Measurements from ENCODE around the gene GFRA1. TPM values are rescaled to one million over a fixed set of nuclear protein-coding genes. Genes with fewer than 3 reads are reported as not detected.

The GFRA1 gene
- total RNA-seq, 1 donor from 2014 or later: not detected

- H3K27me3 Mint-ChIP-seq (ENCODE audit: insufficient read depth): no peaks in the 10 kb centered on the region
Measured at GRCh38 chr10:116246263-116246662, 26.7 kb downstream of the GFRA1 start.

GRCh38 chr10:116245156-116245555, 27.9 kb downstream of the GFRA1 start:
- Mint-ChIP-seq H3K9me3 (no peaks in the 10 kb centered on the region), H3K4me3 (no peak overlapping the region), H3K4me1 (ENCODE audit: low read depth) (no peaks in the 10 kb centered on the region), H3K27ac (no peak overlapping the region), H3K27me3 (ENCODE audit: insufficient read depth) (no peaks in the 10 kb centered on the region), H3K36me3 (ENCODE audit: low read depth) (no peaks in the 10 kb centered on the region)
- no peak for DNase-seq (ENCODE audit: low spot score)
- intact Hi-C loops (cut with micrococcal nuclease): no loop called here

More at GRCh38 chr10:116246263-116246662, 26.7 kb downstream of the GFRA1 start:
- no peak overlapping the region for H3K4me3 Mint-ChIP-seq
- intact Hi-C loops (cut with micrococcal nuclease): no loop called here
- no peaks in the 10 kb centered on the region for H3K36me3 Mint-ChIP-seq (ENCODE audit: low read depth)
- H3K27ac Mint-ChIP-seq: no peak overlapping the region
- H3K4me1 Mint-ChIP-seq (ENCODE audit: low read depth): no peaks in the 10 kb centered on the region
- no peak for DNase-seq (ENCODE audit: low spot score)
- no peaks in the 10 kb centered on the region for H3K9me3 Mint-ChIP-seq

- no peak for DNase-seq (ENCODE audit: low spot score)
- H3K36me3 Mint-ChIP-seq (ENCODE audit: low read depth): no peaks in the 10 kb centered on the region
- intact Hi-C loops (cut with micrococcal nuclease): no loop called here
- H3K27me3 Mint-ChIP-seq (ENCODE audit: insufficient read depth): no peaks in the 10 kb centered on the region
- H3K4me3 Mint-ChIP-seq: no peak overlapping the region
- H3K9me3 Mint-ChIP-seq: no peaks in the 10 kb centered on the region
- no peak overlapping the region for H3K27ac Mint-ChIP-seq
- no peaks in the 10 kb centered on the region for H3K4me1 Mint-ChIP-seq (ENCODE audit: low read depth)
Measured at GRCh38 chr10:116241642-116242410, 31.2 kb downstream of the GFRA1 start.

- intact Hi-C loops (cut with micrococcal nuclease): no loop called here
- Mint-ChIP-seq H3K4me3 (no peak overlapping the region), H3K4me1 (ENCODE audit: low read depth) (no peaks in the 10 kb centered on the region), H3K27ac (no peak overlapping the region), H3K36me3 (ENCODE audit: low read depth) (no peaks in the 10 kb centered on the region), H3K27me3 (ENCODE audit: insufficient read depth) (no peaks in the 10 kb centered on the region), H3K9me3 (no peaks in the 10 kb centered on the region)
- DNase-seq (ENCODE audit: low spot score): no peak
Measured at GRCh38 chr10:116241085-116241484, 31.9 kb downstream of the GFRA1 start.

GRCh38 chr10:116240157-116240950, 32.7 kb downstream of the GFRA1 start:
- no peak for DNase-seq (ENCODE audit: low spot score)
- Mint-ChIP-seq H3K36me3 (ENCODE audit: low read depth) (no peaks in the 10 kb centered on the region), H3K4me1 (ENCODE audit: low read depth) (no peaks in the 10 kb centered on the region), H3K4me3 (no peak overlapping the region), H3K27ac (no peak overlapping the region), H3K27me3 (ENCODE audit: insufficient read depth) (no peaks in the 10 kb centered on the region), H3K9me3 (no peaks in the 10 kb centered on the region)
- intact Hi-C loops (cut with micrococcal nuclease): no loop called here

GRCh38 chr10:116239229-116239628, 33.8 kb downstream of the GFRA1 start:
- Mint-ChIP-seq H3K4me1 (ENCODE audit: low read depth) (no peaks in the 10 kb centered on the region), H3K27me3 (ENCODE audit: insufficient read depth) (no peaks in the 10 kb centered on the region), H3K9me3 (no peaks in the 10 kb centered on the region), H3K4me3 (no peak overlapping the region), H3K27ac (no peak overlapping the region), H3K36me3 (ENCODE audit: low read depth) (no peaks in the 10 kb centered on the region)
- DNase-seq (ENCODE audit: low spot score): no peak
- intact Hi-C loops (cut with micrococcal nuclease): no loop called here

GRCh38 chr10:116237970-116238369, 35.0 kb downstream of the GFRA1 start:
- intact Hi-C loops (cut with micrococcal nuclease): no loop called here
- no peaks in the 10 kb centered on the region for H3K27me3 Mint-ChIP-seq (ENCODE audit: insufficient read depth)
- no peaks in the 10 kb centered on the region for H3K9me3 Mint-ChIP-seq
- no peak overlapping the region for H3K4me3 Mint-ChIP-seq
- H3K27ac Mint-ChIP-seq: no peak overlapping the region
- no peaks in the 10 kb centered on the region for H3K36me3 Mint-ChIP-seq (ENCODE audit: low read depth)
- no peaks in the 10 kb centered on the region for H3K4me1 Mint-ChIP-seq (ENCODE audit: low read depth)
- no peak for DNase-seq (ENCODE audit: low spot score)

GRCh38 chr10:116237260-116237659, 35.7 kb downstream of the GFRA1 start:
- Mint-ChIP-seq H3K9me3 (no peaks in the 10 kb centered on the region), H3K36me3 (ENCODE audit: low read depth) (no peaks in the 10 kb centered on the region), H3K27me3 (ENCODE audit: insufficient read depth) (no peaks in the 10 kb centered on the region), H3K4me3 (no peak overlapping the region), H3K4me1 (ENCODE audit: low read depth) (no peaks in the 10 kb centered on the region), H3K27ac (no peak overlapping the region)
- intact Hi-C loops (cut with micrococcal nuclease): no loop called here
- no peak for DNase-seq (ENCODE audit: low spot score)

GRCh38 chr10:116233230-116233629, 39.8 kb downstream of the GFRA1 start:
- Mint-ChIP-seq H3K27me3 (ENCODE audit: insufficient read depth) (no peaks in the 10 kb centered on the region), H3K36me3 (ENCODE audit: low read depth) (no peaks in the 10 kb centered on the region), H3K4me1 (ENCODE audit: low read depth) (no peaks in the 10 kb centered on the region), H3K4me3 (no peak overlapping the region), H3K27ac (no peak overlapping the region), H3K9me3 (no peaks in the 10 kb centered on the region)
- intact Hi-C loops (cut with micrococcal nuclease): no loop called here
- no peak for DNase-seq (ENCODE audit: low spot score)

- no peak for DNase-seq (ENCODE audit: low spot score)
- H3K4me1 Mint-ChIP-seq (ENCODE audit: low read depth): no peaks in the 10 kb centered on the region
- H3K36me3 Mint-ChIP-seq (ENCODE audit: low read depth): no peaks in the 10 kb centered on the region
- no peaks in the 10 kb centered on the region for H3K27me3 Mint-ChIP-seq (ENCODE audit: insufficient read depth)
- H3K4me3 Mint-ChIP-seq: no peak overlapping the region
- intact Hi-C loops (cut with micrococcal nuclease): no loop called here
- H3K9me3 Mint-ChIP-seq: no peaks in the 10 kb centered on the region
- H3K27ac Mint-ChIP-seq: no peak overlapping the region
Measured at GRCh38 chr10:116232613-116233012, 40.4 kb downstream of the GFRA1 start.

GRCh38 chr10:116226766-116227165, 46.2 kb downstream of the GFRA1 start:
- intact Hi-C loops (cut with micrococcal nuclease): no loop called here
- H3K27ac Mint-ChIP-seq: no peak overlapping the region
- H3K4me1 Mint-ChIP-seq (ENCODE audit: low read depth): no peaks in the 10 kb centered on the region
- no peaks in the 10 kb centered on the region for H3K27me3 Mint-ChIP-seq (ENCODE audit: insufficient read depth)
- no peak overlapping the region for H3K4me3 Mint-ChIP-seq
- no peaks in the 10 kb centered on the region for H3K36me3 Mint-ChIP-seq (ENCODE audit: low read depth)
- DNase-seq (ENCODE audit: low spot score): no peak
- H3K9me3 Mint-ChIP-seq: no peaks in the 10 kb centered on the region

GRCh38 chr10:116226053-116226452, 47.0 kb downstream of the GFRA1 start:
- no peak for DNase-seq (ENCODE audit: low spot score)
- no peaks in the 10 kb centered on the region for H3K4me1 Mint-ChIP-seq (ENCODE audit: low read depth)
- H3K27me3 Mint-ChIP-seq (ENCODE audit: insufficient read depth): no peaks in the 10 kb centered on the region
- H3K9me3 Mint-ChIP-seq: no peaks in the 10 kb centered on the region
- no peak overlapping the region for H3K4me3 Mint-ChIP-seq
- H3K36me3 Mint-ChIP-seq (ENCODE audit: low read depth): no peaks in the 10 kb centered on the region
- intact Hi-C loops (cut with micrococcal nuclease): no loop called here
- no peak overlapping the region for H3K27ac Mint-ChIP-seq

- H3K4me3 Mint-ChIP-seq: no peak overlapping the region
- H3K4me1 Mint-ChIP-seq (ENCODE audit: low read depth): no peaks in the 10 kb centered on the region
- no peaks in the 10 kb centered on the region for H3K27me3 Mint-ChIP-seq (ENCODE audit: insufficient read depth)
Measured at GRCh38 chr10:116223289-116223688, 49.7 kb downstream of the GFRA1 start.

More at GRCh38 chr10:116223289-116223688, 49.7 kb downstream of the GFRA1 start:
- Mint-ChIP-seq H3K36me3 (ENCODE audit: low read depth) (no peaks in the 10 kb centered on the region), H3K9me3 (no peaks in the 10 kb centered on the region), H3K27ac (no peak overlapping the region)
- intact Hi-C loops (cut with micrococcal nuclease): no loop called here
- no peak for DNase-seq (ENCODE audit: low spot score)
